ENCODE results near the gene BRD3OS.

BRD3OS gene

DNA sequence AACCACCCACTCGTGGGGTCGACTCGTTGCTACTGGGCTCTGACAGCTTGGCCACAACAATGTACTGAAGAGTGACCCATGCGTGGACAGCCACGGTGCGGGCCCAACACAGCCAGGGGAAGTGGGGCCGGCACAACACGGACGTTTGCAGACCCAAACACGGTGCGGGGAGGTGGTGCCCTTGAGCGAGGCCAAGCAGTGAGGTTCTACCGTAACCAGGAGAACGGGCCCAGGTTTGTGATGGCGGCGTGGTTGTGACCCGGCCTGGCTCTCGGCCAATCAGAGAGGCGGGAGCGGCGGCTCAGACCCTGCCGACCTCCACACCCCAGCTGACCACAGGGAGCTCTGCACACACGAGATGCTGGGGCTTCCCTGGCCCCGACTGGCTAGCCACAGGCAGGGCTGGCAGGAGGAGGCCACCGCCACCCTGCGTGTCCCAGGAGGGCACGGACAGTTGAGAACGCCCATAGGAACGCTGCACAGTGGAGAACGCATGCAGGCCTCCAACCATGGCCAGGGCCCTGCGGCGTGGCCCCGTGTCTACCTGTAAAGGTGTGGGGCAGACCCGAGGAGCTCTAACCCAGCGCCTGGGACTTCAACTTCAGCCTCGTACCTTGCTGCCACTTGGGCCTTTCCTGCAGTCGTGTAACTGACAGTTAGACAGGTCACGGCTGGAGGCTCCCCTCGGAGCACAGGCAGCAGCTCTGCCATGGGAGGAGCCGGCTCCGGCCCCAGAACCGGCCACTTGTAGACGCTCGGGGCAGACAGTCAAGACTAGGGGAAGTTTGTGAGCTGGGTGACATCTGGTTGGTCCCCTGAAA lies 28.9 kb downstream of the BRD3OS start:
- DNase-seq = peak; percentile 24

- DNase-seq = peak; percentile 20
Measured at GRCh38 chr9:134054891-134055811, 29.9 kb downstream of the BRD3OS start.

GRCh38 chr9:134055981-134056461 lies 30.7 kb downstream of the BRD3OS start:
- DNase-seq = peak; percentile 87

DNA sequence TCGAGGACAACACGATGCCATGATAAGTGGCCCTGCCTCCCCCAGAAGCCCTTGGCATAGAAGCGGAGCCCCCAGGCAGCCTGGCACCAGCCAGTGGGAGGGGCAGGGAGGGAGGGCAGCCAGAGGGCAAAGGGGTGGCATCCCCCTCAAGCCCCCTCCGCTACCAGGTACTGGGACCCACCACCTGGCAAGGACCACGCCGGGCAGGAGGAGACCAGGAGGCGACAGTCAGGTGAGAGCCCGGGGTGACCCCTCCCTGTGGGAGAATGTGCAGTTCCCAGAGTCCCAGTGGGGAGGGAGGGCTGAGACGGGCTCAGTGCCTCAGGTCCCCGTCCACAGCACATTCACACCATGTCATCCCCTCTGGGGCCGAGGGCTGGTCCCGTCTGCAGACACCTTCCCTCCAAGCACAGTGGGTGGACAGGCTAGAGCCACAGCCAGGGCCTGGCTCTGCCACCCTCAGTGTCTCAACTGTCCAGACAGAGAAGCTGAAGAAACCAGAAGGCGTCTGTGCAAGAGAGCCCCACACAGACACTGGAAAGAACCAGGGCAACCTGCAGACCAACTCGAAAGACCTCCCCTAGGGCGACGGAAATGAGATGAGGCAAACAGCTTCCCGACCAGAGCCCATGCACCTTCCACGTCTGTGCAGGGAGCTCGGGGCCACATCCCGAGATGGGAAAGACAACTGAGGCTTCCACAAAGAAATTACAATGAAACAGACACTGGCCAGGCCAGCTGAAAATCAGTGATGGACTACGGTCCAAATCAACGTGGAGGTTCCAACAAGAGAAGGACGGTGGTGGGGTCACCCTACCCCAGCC lies 31.4 kb downstream of the BRD3OS start:
- no peak for DNase-seq

DNA sequence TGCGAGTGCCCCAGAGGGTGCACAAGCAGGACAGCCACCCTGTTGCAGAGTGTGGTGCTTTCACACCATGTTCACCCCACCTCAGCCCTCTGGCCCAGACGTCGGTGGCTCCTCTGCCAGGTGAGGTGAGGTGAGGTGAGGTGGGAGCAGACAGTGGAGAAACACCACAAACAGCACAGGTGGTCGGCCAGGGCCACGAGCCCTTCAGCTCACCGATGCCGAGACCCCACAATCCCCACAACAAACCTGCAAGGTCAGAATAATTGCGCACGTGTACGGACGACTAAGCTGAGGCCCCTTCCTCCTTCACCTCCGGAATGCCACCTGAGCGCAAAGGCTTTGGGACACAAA lies 32.0 kb downstream of the BRD3OS start:
- no peak for DNase-seq

GRCh38 chr9:134057751-134058701 lies 32.7 kb downstream of the BRD3OS start:
- peak; percentile 33 for DNase-seq

GRCh38 chr9:134058716-134059115 lies 33.4 kb downstream of the BRD3OS start:
- DNase-seq = peak; percentile 32

GRCh38 chr9:134059188-134059641 lies 33.9 kb downstream of the BRD3OS start:
- peak; percentile 16 for DNase-seq

- peak; percentile 56 for DNase-seq
Measured at GRCh38 chr9:134059661-134060395, 34.5 kb downstream of the BRD3OS start.

DNA sequence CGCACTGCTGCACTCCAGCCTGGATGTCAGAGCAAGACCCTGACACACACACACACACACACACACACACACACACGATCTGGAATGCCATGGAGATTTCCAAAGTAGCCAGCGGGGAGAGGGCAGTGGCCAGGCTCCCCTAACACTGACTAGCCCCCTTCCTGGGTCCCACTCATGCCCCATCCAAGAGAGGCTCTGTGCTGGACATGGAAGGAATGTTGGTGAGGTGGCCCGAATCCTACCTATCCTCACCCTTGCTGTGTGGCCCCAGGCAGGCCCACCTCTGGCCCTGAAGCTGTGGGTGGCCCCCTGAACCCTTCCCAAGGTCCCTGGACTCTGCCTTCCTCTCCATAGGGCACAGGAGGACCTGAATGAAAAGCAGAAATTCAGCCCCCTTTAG lies 35.3 kb downstream of the BRD3OS start:
- DNase-seq = no peak

- DNase-seq = no peak
Measured at GRCh38 chr9:134061019-134061687, 35.9 kb downstream of the BRD3OS start.

- peak; percentile 84 for DNase-seq
Measured at GRCh38 chr9:134061688-134062371, 36.5 kb downstream of the BRD3OS start.

GRCh38 chr9:134062461-134063087 lies 37.3 kb downstream of the BRD3OS start:
- no peak for DNase-seq

DNA sequence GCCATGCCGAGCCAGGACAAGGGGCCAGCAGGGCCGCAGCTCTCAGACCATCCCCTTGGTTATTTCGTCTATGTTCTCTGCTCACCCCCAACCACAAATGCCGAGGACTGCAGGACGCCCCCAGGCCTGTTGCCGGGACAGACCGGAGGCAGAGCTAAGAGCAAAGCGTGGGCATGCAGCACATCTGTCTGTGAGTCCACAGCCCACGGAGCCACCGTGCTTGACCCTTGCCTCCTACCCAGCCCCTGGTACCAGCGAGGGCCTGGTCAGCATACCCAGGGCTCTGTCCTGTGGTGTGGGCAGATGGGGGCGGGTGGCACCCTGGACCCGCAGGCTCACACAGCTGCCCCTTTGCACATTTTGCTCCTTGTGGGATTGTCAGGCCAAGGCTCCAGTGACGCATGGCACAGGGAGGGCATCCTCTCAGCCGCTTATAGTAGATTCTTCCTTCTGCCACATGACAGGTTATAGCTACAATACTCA lies 37.8 kb downstream of the BRD3OS start:
- no peak for DNase-seq

DNA sequence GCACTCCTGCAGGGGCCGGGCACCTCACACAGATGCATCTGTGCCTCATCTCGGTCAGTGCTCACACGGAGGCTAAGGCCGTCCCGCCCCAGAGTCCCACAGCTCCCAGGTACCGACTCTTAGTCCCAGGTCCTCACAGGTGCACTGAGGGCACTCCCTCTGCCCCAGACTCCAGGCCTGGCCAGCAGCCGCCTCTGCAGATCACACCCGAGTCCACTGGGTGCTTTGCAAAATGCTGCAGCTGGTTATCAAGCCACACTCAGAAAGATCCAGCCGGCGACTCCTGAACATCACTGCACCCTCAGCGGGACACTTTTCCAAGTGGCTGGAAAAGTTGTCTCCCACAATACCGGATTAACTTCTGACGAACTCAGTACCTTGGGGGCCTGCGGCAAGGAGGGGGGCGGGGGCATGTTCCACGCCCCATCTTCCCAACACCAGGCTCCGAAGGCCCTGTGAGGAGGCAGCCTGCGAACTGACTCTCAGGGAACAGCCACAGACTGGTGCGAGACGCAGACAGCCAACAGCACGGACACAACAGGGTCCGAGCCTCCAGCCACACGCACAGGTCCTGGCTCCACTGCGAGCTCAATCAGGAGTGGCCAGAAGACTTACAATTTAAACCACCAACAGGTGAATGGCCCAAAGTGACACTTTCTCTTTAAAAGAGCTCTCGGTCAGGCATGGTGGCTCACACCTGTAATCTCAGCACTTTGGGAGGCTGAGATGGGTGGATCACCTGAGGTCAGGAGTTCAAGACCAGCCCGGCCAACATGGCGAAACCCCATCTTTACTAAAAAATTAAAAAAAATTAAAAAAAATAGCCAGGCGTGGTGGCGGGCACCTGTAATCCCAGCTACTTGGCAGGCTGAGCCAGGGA lies 38.5 kb downstream of the BRD3OS start:
- DNase-seq = no peak

DNA sequence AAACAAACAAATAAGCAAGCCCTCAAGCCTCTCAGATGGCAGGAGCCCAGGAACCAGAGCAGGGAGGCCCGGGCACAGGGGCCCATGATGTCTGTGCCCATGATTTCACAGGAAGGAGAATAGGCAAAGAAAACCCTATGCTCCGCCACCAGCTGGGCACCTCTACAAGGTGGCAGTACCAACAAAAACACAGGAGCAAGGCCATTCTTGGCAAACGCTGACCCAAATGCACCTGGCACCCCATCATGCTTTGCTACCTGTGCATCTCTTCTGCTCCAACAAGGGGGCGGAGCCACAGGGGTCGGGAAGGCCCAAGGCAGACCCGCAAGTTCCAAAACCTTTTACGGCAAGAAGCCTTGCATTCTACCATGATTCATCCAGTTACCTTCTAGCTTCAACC lies 39.4 kb downstream of the BRD3OS start:
- DNase-seq = no peak

GRCh38 chr9:134065612-134066419 lies 40.5 kb downstream of the BRD3OS start:
- no peak for DNase-seq
